Kasumi-1 (cell line): ENCODE data around the gene TELO2.

Experiments
- DNase-seq, 2 experiments: peaks; one replicate each; lab custom pipeline; 2025; lab: John Stamatoyannopoulos, UW

The TELO2 gene

GRCh38 chr16:1498899-1499676, 5.9 kb downstream of the TELO2 start:
- DNase-seq, result no peak

GRCh38 chr16:1499756-1500464, 6.8 kb downstream of the TELO2 start:
- DNase-seq, result no peak

GRCh38 chr16:1500465-1501150, 7.4 kb downstream of the TELO2 start:
- no peak for DNase-seq

- no peak for DNase-seq
Observed at GRCh38 chr16:1501630-1502029, 8.5 kb downstream of the TELO2 start.

GRCh38 chr16:1502092-1503004, 9.2 kb downstream of the TELO2 start:
- no peak for DNase-seq

- DNase-seq, result no peak
Observed at GRCh38 chr16:1503110-1503955, 10.2 kb downstream of the TELO2 start.

- DNase-seq, result no peak
Observed at GRCh38 chr16:1505073-1505844, 12.1 kb downstream of the TELO2 start.

GRCh38 chr16:1505912-1506311, 12.8 kb downstream of the TELO2 start:
- DNase-seq, result no peak

GRCh38 chr16:1506494-1507213, 13.5 kb downstream of the TELO2 start:
- DNase-seq, result no peak

- DNase-seq, result no peak
Observed at GRCh38 chr16:1508494-1509187, 15.5 kb downstream of the TELO2 start.

- DNase-seq, result no peak
Observed at GRCh38 chr16:1509307-1510221, 16.4 kb downstream of the TELO2 start.

- DNase-seq, result no peak
Observed at GRCh38 chr16:1510272-1510671, 17.1 kb downstream of the TELO2 start.

- DNase-seq, result no peak
Observed at GRCh38 chr16:1510941-1511351, 17.8 kb downstream of the TELO2 start.

GRCh38 chr16:1511662-1512569, 18.8 kb downstream of the TELO2 start:
- no peak for DNase-seq

GRCh38 chr16:1512774-1513173, 19.6 kb downstream of the TELO2 start:
- no peak for DNase-seq

- DNase-seq, result no peak
Observed at GRCh38 chr16:1514507-1514906, 21.3 kb downstream of the TELO2 start.
